IPS-11a (cell line): ENCODE results near the gene UTY.

Experiments
- H3K4me3 ChIP-seq: one replicate; pipeline ENCODE4 v1.5.1; 2013; ENCODE audit warnings: low read depth, low read length, control low read depth

UTY gene

DNA sequence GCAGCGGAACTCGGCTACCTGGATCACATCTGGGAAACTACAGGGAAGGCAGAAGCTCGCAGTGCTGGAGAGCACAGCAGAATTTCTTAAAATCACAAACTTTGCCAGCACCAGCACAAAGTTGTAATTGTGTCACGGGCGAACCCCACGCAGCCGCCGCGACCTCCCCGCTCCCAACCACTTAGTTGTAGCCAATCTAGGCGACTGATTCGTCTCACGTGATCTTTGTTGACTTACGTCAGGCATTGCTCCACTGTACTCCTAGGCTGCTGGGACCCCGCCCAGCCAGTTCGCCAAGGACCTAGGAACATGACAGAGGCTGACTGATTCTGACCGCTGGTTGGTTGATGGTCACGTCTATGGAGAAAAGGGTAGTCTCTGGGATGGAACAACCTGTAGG is at the start of gene UTY:
UTY (minus strand) TSS at position 206 of the 400 bp plus-strand sequence. CDS start 368 bp downstream, outside the sequence.
- H3K4me3 ChIP-seq, result peak within 1 kb of the TSS; percentile 96

DNA sequence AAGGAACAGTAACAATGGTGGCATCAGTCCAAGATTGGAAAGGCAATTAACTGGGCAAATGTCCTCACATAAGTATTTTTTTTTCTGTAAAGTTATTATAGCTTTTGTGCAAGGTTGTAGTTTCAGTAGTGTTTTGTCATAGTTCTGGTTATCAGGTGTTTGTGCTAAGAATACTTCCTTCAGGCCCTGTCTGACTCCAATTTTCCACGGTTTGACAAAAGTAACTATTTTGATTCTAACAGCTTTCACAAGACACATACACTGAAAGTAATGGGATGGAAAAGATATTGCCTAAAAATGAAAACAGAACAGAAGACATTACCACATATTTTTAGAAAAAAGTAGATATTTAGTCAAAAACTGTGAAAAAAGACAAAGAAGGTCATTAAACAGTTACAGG is 40.6 kb upstream of the UTY start:
- no peak overlapping the region for H3K4me3 ChIP-seq

DNA sequence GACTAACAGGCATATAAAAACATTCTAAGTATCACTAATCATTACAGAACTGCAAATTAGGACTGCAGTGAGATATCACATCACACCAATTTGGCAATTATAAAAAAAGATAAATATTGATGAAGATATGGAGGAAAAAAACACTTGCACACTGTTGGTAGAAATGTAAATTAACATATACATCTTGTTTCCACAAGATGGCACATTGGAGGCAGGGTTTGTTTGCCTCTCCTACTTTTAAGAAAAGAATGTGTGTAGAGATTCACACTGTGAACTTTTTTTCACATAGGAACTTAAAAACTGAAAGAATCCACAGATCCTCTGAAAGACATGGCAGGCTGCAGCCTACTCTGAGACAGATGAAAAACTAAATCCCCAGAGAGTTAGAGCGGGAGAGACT is 21.4 kb upstream of the UTY start:
- H3K4me3 ChIP-seq, result no peak overlapping the region

DNA sequence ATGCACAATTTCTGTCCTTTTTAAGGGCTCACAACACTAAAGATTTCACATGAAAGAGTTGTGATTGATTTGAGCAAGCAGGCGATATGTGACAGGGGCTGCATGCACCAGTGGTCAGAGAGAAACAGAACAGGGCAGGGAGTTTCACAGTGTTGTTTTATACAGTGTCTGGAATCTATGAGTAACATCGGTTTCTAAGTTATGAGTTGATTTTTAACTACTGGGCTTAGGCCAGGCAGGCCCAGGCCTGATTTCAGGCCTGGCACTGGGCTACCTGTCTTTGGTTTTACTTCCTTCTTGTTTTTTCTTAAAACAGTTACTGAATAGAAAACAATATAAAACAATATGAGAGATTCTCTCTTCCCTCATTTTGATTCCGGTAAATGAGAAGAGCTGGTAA is 13.9 kb upstream of the UTY start:
- H3K4me3 ChIP-seq, result no peak overlapping the region

DNA sequence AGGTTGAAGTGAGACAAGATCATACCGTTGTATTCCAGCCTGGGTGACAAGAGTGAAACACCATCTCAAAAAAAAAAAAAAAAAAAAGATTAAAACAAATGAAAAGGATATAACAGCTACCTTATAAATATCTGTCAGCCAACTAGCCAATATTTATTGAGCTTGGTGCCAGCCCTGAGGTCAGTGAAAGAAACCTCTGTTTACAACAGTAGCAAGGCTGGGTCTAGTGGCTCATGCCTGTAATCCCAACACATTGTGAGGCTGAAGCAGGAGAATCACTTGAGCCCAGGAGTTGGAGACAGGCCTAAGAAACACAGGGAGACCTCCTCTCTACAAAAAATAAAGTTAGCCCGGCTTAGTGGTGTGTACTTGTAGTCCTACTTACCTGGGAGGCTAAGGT is 12.6 kb upstream of the UTY start:
- H3K4me3 ChIP-seq, result no peak overlapping the region

- H3K4me3 ChIP-seq, result no peak overlapping the region
Measured at GRCh38 chrY:13488738-13489137, 8.9 kb upstream of the UTY start.

DNA sequence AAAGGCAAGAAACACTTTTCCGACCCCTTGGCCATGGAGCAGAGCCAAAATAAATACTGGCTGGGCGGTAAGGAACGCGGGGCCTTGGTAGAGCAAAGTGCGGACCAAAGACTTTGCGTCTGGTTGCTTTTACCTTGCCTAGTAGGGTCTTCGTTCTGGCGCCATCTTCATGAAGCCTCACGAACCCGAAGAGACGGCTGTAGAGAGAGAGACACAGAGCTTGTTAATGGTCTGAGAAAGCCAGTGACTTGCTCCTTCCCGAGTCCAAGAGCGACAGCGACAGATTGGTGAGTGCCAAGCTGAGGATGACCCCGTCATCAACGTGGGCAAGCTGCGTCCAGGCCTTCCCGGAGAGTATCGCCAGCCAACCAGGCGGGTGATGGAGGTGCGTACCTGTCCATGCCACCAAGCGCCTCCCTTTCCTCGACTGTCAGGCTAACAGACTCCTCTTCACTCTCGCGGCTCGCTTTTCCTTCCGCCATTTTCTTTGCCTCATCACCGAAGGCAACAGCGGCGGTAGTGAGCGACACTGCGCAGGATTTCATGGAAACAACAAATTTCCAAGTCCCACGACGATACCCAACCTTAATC is 617 bp downstream of the UTY start:
- peak overlapping the region; percentile 96 for H3K4me3 ChIP-seq

- peak overlapping the region; percentile 96 for H3K4me3 ChIP-seq
Measured at GRCh38 chrY:13478126-13478785, 1.6 kb downstream of the UTY start.

DNA sequence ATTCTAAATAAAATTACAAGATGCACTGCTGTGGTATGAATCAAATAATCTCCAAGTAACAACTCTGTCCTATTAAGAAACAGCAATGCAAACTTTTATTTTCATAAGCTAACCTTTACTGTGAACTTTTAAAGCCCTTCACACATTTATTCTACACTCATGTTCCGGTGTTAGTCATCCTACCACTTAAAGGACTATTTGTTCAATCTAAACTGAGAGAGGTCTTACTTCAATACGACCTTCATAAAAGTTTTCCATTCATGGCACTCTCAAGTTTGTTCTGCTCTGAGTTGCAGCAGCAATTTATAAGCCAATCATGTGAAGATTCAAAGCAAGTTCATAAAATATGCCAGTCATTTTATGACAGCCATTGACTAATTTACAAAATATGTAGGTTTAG is 4.8 kb downstream of the UTY start:
- no peak overlapping the region for H3K4me3 ChIP-seq

GRCh38 chrY:13451572-13451971 is 28.3 kb downstream of the UTY start:
- no peak overlapping the region for H3K4me3 ChIP-seq

GRCh38 chrY:13450596-13451130 is 29.2 kb downstream of the UTY start:
- no peak overlapping the region for H3K4me3 ChIP-seq

- no peak overlapping the region for H3K4me3 ChIP-seq
Measured at GRCh38 chrY:13445566-13445965, 34.3 kb downstream of the UTY start.

GRCh38 chrY:13443146-13443545 is 36.7 kb downstream of the UTY start:
- no peak overlapping the region for H3K4me3 ChIP-seq

- no peak overlapping the region for H3K4me3 ChIP-seq
Measured at GRCh38 chrY:13440811-13441210, 39.0 kb downstream of the UTY start.

GRCh38 chrY:13435968-13436937 is 43.6 kb downstream of the UTY start:
- no peak overlapping the region for H3K4me3 ChIP-seq

DNA sequence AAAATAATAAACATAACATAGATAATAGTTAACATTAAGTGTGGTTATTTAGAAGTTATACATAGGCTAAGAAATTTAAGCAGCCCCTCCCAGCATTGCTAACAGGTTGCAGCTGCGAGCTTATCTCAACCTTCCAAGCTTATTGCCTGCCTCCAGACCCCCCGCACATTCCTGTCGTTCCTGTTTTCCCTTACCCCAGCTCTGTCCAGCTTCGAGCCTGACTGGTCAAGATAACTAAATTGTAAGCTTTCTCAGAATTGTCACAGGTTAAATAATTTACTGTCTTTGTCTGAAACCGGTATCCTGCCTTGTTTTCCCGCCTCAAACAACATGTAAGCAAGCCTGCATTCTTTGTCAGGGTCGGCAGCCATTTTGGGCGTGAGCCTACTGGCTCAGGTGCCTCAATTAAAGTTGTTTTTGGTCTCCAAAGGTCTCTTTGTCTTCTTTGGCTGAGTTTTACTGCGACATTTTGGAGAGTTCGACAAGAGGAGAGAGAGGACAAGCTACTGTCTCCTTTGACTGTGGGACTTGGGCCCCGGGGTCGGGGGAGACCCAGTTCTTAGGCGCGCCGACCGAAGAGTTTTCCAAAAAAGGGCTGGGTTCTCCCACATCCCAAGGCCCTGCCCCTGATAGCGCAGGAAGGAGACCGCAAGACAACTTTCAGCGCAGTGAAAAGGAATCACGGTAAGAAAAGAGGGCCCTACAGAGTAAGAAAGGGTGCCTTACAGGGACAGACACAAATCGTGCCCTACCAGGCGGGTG is 44.4 kb downstream of the UTY start:
- no peak overlapping the region for H3K4me3 ChIP-seq

GRCh38 chrY:13432293-13433025 is 47.4 kb downstream of the UTY start:
- no peak overlapping the region for H3K4me3 ChIP-seq

GRCh38 chrY:13429551-13429950 is 50.3 kb downstream of the UTY start:
- H3K4me3 ChIP-seq, result no peak overlapping the region

- no peak overlapping the region for H3K4me3 ChIP-seq
Measured at GRCh38 chrY:13423281-13423732, 56.5 kb downstream of the UTY start.
